ENCODE data around the gene HCST. TPM values are rescaled to one million over a fixed set of nuclear protein-coding genes. Genes with fewer than 3 reads are reported as not detected.
"Not testable (repeated sequence)": the region's sequence is repeated elsewhere in the genome, so short reads cannot be mapped to it uniquely, and the experiment has no call there.

The HCST gene
- 1 to 10 TPM in 10 of 12 donors, not detected in 2; 3.1 to 7.7 (median 5.1) TPM for polyA plus RNA-seq (ENCODE audit: insufficient read length in 12 of 12)
- long read RNA-seq, donor 1, partial matches to known transcripts: 0 of 3 reads
- long read RNA-seq, donor 1, other reads (novel, unspliced or antisense): 0 of 3 reads
- long read RNA-seq, donor 2, partial matches to known transcripts: 0 of 4 reads
- long read RNA-seq, donor 2, other reads (novel, unspliced or antisense): 0 of 4 reads
- long read RNA-seq, donor 3, partial matches to known transcripts: 0 of 2 reads
- long read RNA-seq, donor 3, other reads (novel, unspliced or antisense): 0 of 2 reads
- long read RNA-seq, donor 4, partial matches to known transcripts: 0 of 2 reads
- long read RNA-seq, donor 4, other reads (novel, unspliced or antisense): 0 of 2 reads
- long read RNA-seq, donor 5, transcript HCST-201 (4 exons, 613 nt): major isoform, 5 of 6 reads
- long read RNA-seq, donor 5, partial matches to known transcripts: 0 of 6 reads
- long read RNA-seq, donor 5, other reads (novel, unspliced or antisense): 0 of 6 reads
- long read RNA-seq, donor 6: 0 reads
- long read RNA-seq, donor 7, partial matches to known transcripts: 0 of 2 reads
- long read RNA-seq, donor 7, other reads (novel, unspliced or antisense): 0 of 2 reads
- long read RNA-seq, donor 8, partial matches to known transcripts: 0 of 2 reads
- long read RNA-seq, donor 8, other reads (novel, unspliced or antisense): 0 of 2 reads
- long read RNA-seq, donor 9, partial matches to known transcripts: 0 of 4 reads
- long read RNA-seq, donor 9, other reads (novel, unspliced or antisense): 0 of 4 reads
- long read RNA-seq, donor 10, partial matches to known transcripts: 0 of 5 reads
- long read RNA-seq, donor 10, other reads (novel, unspliced or antisense): 0 of 5 reads
- long read RNA-seq, donor 11, partial matches to known transcripts: 0 of 2 reads
- long read RNA-seq, donor 11, other reads (novel, unspliced or antisense): 0 of 2 reads

- no peak for DNase-seq
These were observed at the start of gene HCST for GRCh38 chr19:35901854-35902661. HCST (plus strand) TSS chr19:35902529; CDS start chr19:35902594, 65 bp downstream.

- no peak for DNase-seq
These were observed 49.1 kb upstream of the HCST start for GRCh38 chr19:35853038-35853756.

- DNase-seq: no peak
These were observed 45.7 kb upstream of the HCST start, which contains the start of gene KIRREL2 for GRCh38 chr19:35856546-35857149. KIRREL2 (plus strand) TSS chr19:35856911; CDS start chr19:35857120, 209 bp downstream.

GRCh38 chr19:35858311-35858710 lies 44.0 kb upstream of the HCST start:
- DNase-seq: no peak

GRCh38 chr19:35859414-35859813 lies 42.9 kb upstream of the HCST start:
- DNase-seq: no peak

- DNase-seq: no peak
These were observed 41.9 kb upstream of the HCST start for GRCh38 chr19:35860436-35860817.

GRCh38 chr19:35860818-35861639 lies 41.3 kb upstream of the HCST start:
- no peak for DNase-seq

- no peak for DNase-seq
These were observed 40.6 kb upstream of the HCST start for GRCh38 chr19:35861640-35862160.

- no peak for DNase-seq
These were observed 39.8 kb upstream of the HCST start for GRCh38 chr19:35862528-35862927.

GRCh38 chr19:35863018-35863417 lies 39.3 kb upstream of the HCST start:
- no peak for DNase-seq

- DNase-seq: no peak
These were observed 34.0 kb upstream of the HCST start, which contains the start of gene APLP1 for GRCh38 chr19:35868172-35868822. APLP1 (plus strand) TSS chr19:35868574; CDS start chr19:35868637, 63 bp downstream.

- DNase-seq: no peak
These were observed 33.5 kb upstream of the HCST start for GRCh38 chr19:35868823-35869326.

- DNase-seq: no peak
These were observed 32.8 kb upstream of the HCST start for GRCh38 chr19:35869327-35870123.

GRCh38 chr19:35870124-35870736 lies 32.1 kb upstream of the HCST start:
- not testable (repeated sequence) for DNase-seq

GRCh38 chr19:35870798-35871197 lies 31.5 kb upstream of the HCST start:
- no peak for DNase-seq

- no peak for DNase-seq
These were observed 30.7 kb upstream of the HCST start for GRCh38 chr19:35871611-35872010.

- DNase-seq: no peak
These were observed 30.1 kb upstream of the HCST start for GRCh38 chr19:35872180-35872579.

Data from muscle of arm (tissue), 14 donors.